Hepatocyte (in vitro differentiated cells): ENCODE measurements around the gene ROBO1.

Experiments used
- EZH2 ChIP-seq: fragments of 200-600 bp; sonication (generic); IDR thresholded peaks from 2 replicates; pipeline ENCODE4 v1.6.1; 2016; ENCODE audit warnings: antibody characterized with exemption, mild to moderate bottlenecking, borderline replicate concordance
- TF ChIP-seq, protein P1 (sequence below): fragments of 200-600 bp; sonication (generic); IDR thresholded peaks from 2 replicates; pipeline ENCODE4 v1.5.1; 2016; ENCODE audit warnings: antibody characterized with exemption, mild to moderate bottlenecking; ENCODE audit not compliant: poor library complexity

DNA sequence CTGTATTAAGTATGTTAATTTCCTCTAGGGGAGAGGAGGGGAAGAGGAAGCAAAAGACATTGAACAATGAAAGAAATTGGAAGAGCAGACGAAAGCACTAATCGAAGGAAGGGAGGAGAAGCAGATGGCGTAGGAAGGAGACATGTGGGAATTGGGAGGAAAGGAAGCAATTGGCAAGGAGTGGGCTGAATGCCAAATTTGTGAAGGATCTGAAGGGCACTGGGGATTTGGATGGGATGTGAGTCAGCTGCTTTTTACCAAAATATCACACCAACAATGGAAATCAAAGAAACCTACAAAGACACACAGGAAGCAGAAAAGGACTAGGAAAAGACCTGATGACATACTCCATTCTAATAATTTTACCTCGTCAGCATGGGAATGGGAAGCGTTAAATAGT lies 1029.8 kb downstream of the ROBO1 start:
- TF ChIP-seq, protein P1, sequence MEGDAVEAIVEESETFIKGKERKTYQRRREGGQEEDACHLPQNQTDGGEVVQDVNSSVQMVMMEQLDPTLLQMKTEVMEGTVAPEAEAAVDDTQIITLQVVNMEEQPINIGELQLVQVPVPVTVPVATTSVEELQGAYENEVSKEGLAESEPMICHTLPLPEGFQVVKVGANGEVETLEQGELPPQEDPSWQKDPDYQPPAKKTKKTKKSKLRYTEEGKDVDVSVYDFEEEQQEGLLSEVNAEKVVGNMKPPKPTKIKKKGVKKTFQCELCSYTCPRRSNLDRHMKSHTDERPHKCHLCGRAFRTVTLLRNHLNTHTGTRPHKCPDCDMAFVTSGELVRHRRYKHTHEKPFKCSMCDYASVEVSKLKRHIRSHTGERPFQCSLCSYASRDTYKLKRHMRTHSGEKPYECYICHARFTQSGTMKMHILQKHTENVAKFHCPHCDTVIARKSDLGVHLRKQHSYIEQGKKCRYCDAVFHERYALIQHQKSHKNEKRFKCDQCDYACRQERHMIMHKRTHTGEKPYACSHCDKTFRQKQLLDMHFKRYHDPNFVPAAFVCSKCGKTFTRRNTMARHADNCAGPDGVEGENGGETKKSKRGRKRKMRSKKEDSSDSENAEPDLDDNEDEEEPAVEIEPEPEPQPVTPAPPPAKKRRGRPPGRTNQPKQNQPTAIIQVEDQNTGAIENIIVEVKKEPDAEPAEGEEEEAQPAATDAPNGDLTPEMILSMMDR: no peak
- TF ChIP-seq EZH2: no peak
